GM23248 (cell line): ENCODE results near the gene DOC2B.

Source experiments
- EZH2 ChIP-seq: fragments of 200-600 bp; sonication (generic); IDR thresholded peaks from 2 replicates; pipeline ENCODE4 v1.6.1; 2018; ENCODE audit warnings: antibody characterized with exemption, mild to moderate bottlenecking; ENCODE audit not compliant: insufficient read depth, poor library complexity, severe bottlenecking
- EZH2phosphoT487 ChIP-seq: fragments of 200-600 bp; sonication (generic); IDR thresholded peaks from 2 replicates; pipeline ENCODE4 v1.6.1; 2018; ENCODE audit warnings: antibody characterized with exemption, moderate library complexity, mild to moderate bottlenecking, low read depth; ENCODE audit not compliant: insufficient read depth

GRCh38 chr17:225551-225950 is 44.1 kb upstream of the DOC2B start:
- TF ChIP-seq EZH2phosphoT487 (no peak), EZH2 (no peak)
